ENCODE data around the gene ADGRV1. TPM values are rescaled to one million over a fixed set of nuclear protein-coding genes. Genes with fewer than 3 reads are reported as not detected.
A peak's percentile ranks its signal among the peaks of the same experiment; 100 is the strongest.

Gene ADGRV1
- polyA plus RNA-seq, 5 donors: 11.8 to 18.9 (median 15.5) TPM

DNA sequence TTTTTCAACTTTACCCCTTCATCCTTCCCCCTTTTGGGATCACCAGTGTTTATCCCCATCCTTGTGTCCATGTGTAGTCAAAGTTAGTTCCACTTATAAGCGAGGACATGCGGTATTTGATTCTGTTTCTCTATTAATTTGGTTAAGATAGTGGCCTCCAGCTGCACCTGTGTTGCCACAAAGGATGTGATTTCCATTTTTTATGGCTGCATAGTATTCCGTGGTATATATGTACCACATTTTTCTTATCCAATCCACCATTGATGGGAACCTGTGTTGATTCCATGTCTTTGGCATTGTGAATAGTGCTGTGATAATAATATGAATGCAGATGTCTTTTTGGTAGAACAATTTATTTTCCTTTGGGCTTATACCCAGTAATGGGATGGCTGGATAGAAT, 572.2 kb downstream of the ADGRV1 start:
- DNase-seq: no peak

DNA sequence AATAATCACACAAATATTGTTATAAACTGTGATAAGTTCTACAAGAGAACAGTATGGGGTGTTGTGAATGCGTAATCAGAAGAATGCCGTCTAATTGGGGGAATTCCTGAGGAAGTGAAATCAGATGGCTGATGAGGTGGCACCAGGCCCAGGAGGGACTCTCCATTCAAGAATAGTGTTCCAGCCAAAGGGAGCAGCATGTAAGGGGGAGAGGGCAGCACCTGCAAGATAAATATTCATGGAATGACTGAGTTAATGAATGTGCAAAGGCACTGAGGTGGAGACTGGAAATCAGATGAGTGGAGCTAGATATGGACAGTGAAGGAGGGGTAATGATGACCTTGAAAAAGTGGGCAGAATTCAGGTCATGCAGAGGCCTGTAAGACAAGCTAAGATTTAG, 574.0 kb downstream of the ADGRV1 start:
- DNase-seq: no peak

DNA sequence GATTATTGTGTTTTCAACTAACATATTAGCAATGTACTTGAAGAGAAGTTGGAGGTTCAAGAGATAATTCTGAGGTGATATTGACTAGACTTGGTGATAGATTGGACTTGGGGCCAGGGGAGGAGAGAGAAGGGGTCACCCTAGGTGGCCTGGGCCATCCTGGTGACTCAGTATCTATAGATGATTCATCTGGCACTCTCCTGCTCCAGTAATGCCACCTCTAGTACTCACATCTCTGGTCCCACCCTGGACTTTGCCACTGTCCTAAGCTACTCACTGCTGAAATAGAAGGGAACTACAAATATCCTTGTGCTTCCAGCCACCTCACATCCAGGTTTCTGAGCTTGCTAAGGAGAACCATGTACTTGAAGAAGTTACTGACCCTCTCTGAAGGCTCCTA, 574.6 kb downstream of the ADGRV1 start:
- no peak for DNase-seq

DNA sequence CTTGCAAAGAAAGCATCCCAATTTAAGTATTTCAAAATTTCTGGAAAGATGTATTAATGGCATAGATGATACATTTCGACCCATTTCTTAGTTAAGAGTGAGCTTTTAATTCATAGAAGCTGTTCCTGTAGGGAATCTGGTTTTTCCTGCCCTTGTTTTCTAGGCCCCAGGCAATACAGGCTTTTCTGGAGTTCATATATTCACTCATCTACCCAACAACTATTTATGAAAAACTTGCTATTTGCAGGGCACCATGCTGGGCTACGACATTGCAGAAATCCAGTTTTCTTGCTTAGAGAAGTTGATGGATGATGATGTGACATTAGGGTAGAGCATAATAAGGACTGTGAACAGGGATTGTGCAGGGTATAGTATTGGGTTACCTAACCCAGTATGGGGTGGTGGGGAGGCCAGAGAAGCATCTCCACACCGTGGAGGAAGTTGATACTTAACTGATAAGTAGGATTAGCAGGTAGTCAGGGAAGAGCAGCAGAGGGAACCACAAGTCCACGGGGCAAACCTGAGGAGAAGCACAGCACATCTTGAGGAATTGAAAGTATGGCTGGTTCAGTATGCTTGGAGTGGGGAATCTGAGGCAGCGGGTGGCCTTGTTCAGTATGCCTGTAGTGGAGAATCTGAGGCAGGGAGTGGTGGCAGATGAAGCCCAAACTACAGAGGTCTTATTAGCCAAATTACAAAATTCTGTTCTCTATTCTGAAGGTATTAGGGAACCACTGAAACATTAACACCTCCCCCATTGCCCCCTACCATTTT, 577.1 kb downstream of the ADGRV1 start:
- no peak for DNase-seq

DNA sequence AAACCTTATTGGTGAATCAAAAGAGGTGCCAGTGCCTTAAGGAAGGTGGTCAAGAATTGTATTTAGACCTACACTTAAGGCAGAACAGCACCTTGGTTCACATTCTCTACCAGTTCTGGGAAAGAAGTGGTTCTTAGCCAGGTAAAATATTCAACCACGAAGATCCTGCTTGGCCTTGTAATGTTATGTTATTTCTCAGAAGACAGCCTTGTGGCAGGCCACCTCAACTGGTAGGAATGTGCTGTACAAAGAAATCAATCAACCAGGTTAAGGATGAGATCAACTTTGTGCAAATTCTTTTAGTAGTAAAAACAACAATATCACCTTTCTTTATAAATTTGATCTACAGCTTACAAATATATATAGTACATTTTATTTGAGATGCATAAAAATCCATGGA, 577.7 kb downstream of the ADGRV1 start:
- no peak for DNase-seq

DNA sequence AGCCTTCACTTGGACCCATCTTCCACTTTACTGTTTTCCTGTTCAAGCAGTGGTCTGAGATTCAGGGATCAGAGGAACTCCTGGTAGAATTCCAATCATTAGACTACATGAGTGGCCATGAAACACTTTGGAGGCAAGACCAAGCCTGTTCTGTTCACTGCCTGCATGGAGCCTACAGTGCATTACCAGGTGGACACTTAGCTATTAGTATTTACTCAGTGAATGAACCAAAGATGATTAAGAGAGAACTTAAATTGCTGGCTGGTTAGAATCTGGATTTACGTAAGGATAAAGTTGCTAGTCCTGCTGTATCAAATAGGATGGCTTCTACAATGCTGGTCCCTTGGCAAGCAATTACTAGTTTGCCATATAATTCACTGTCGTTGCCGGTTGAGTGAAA, 579.0 kb downstream of the ADGRV1 start:
- no peak for DNase-seq

DNA sequence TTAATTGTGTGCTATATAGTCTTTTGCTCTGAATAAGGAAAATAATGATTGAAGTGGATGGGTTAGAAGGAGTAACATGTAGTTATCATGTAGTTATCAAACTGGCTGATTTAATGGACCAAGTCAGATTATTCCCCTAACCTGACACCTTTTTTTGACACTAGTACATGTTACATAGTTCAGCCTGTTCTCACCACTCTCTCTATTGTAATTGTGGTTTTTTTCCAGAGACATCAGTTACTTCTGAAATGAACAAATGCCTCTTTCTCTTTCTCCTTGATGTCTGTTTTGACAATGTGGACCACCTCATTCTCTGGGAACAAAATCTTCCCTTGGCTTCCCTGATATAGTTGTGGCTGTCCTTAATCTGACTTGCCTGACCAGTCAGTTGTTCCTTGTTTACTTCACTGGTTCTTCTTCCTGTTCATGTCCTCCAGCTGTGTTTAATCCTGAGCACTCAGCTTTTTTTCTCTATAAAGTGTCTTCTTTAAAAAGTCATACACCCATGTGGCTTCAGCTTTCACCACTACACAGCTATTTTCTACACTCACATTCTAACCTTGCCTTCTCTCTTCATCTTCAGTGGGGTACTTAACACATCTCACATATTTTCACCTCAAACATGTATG, 581.1 kb downstream of the ADGRV1 start:
- peak; percentile 47 to 64 for DNase-seq

DNA sequence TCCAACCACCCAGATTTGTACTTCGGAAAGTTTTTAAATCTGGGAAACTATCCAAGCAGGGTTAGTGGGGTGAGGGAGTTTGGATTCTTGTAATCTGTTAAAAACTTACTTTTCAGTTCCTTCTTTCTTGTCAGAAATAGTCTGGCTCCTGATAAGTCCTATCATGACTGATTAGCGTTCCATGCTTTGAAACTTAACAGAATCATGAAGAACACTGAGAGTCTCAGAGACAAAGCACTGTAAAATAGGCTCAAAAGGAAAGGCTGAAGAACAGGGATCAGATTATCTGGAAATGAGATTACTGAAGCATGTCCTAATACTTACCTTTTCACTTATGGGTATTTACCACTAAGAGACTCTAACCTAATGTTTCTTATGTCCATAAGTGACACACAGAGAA, 582.1 kb downstream of the ADGRV1 start:
- no peak for DNase-seq

DNA sequence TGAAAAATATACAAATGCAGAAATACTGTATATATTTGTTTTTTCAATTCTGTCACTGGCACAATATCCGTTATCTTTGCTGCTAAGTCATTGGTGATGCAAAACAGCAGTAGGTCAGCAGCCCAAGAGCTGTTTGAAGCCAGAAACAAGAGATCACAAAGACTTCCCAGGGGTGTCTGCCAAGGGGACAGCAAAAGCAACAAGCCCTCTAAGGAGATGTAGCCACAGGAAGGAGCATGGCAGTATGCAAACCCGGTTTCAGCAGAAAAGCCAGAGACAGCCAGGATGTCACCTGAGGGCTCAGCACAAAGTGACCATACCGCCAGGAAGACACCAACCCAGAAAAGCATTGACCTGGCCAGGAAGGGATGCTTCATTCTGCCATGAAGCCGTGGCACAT, 583.0 kb downstream of the ADGRV1 start:
- no peak for DNase-seq

DNA sequence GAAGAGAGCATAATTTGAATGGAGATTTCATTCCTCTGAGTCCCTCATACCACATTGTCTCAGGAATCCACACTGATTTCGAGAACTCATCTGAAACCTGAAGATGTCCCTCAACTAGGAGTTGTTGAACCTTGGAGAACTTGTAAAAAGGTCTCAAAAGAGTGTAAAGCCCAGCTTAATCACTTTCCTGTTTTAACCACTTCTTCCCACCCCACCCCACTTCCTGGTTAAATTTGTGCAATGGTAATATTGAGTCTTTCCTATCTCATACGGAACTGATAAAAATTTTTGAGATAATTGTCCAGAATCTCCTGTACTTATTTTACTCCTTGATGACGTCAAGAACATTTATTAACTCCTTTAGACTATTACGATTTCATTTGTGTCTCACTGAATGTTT, 583.8 kb downstream of the ADGRV1 start:
- no peak for DNase-seq

DNA sequence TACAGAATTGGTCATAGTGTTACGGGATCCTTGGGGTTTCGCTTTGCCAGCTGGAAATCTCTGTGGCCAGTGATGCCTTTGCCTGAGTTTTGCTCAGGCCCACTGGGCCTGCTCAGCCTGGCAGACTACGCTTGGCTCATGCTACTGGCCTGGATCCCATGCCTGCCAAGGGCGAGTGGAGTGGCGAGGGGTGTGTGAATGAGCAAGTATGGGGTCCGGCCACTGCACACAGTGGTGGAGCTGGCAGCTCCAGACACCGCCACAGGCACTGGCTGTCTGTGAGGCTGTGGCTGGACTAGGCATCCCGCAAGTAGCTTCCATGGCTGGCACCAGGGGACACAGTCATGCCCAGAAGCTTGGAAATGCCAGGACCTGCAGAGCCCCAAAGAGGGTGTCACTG, 584.2 kb downstream of the ADGRV1 start:
- DNase-seq: no peak

DNA sequence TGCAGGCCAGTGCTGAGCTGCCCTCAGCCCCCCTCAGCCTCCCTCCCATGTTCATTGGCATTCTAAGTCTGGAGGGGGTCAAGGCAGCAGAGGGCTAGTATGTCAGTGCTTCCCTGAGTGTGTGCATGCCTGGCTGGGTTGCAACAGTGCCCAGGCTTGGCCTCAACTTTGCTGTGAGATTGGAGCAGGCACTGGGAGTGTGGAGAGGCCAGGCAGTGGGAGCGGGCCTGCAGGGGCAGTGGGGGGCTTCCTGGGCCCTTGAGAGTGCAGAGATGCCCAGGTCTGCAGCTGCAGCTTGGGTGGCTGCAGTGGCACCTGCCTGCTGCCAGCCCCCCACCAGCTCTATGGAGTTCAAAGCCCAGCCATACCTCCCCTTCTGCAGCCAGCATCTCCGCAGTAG, 585.2 kb downstream of the ADGRV1 start:
- DNase-seq: no peak

DNA sequence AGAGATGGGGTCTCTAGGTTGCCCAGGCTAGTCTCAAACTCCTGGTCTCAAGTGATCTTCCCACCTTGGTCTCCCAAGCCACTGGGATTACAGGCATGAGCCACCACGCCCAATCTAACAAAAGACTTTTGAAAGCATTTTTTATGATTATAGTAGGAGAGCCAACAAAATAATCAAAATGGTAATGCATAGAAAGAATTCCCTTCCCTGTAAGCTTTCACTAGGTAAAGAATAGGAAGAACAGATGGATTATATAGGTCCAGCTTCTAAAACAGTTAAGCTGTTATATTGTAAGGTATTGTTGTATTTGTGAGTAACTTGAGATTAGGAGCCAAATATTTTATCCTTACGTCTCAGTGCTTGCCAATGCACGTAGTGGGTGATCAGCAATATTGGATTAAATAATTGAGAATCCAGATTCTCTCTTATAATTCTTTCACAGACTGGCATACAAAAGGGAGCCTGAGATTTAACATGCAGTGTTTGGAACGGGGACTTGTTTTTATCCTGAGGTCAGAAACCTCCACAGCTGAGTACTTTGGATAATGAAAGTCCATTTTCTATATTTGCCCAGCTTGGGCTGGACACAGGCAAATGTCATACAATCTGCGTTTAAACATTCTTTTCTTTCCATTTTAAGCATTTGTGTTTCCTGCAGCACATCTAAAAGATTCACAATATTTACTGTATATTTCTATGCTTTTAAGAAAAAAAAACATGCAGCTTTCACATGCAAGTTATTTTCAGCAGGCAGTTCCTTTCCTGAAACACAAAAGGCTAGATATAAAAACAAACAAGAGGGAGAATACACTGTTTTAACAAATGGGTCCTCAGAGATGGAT, 586.1 kb downstream of the ADGRV1 start:
- DNase-seq: no peak

DNA sequence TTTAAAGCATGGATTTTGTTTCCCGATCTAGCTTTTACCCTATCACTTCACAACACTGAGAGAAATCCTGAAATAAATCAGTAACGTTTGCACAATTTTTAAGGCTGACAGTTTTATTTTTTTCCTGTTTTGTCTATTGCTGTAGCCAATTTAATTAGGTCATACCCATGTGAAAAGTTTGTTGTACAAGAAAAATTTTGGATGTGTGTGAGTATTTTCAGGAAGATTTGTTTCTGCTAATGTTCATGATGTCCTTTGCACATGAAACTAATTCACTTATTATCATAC, 586.7 kb downstream of the ADGRV1 start:
- DNase-seq: no peak

DNA sequence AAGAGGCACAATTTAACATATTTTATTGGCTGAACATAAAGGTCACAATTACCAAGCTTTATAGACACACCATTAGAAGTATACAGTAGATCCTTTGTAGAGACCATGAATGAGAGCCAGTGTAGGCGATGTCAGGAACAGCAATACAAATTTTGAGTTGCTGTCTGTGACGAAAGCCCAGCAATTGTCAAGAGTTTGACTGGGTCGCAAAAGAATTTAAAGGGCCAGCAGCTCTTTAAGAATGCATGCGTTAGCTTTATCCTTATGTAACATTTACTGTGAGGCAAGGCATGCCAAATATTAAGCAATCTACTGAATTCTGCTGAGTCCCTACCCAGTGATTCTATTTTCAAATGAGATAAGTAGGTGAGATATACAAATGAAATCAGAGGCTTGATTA, 587.6 kb downstream of the ADGRV1 start:
- DNase-seq: peak; percentile 70 to 80

DNA sequence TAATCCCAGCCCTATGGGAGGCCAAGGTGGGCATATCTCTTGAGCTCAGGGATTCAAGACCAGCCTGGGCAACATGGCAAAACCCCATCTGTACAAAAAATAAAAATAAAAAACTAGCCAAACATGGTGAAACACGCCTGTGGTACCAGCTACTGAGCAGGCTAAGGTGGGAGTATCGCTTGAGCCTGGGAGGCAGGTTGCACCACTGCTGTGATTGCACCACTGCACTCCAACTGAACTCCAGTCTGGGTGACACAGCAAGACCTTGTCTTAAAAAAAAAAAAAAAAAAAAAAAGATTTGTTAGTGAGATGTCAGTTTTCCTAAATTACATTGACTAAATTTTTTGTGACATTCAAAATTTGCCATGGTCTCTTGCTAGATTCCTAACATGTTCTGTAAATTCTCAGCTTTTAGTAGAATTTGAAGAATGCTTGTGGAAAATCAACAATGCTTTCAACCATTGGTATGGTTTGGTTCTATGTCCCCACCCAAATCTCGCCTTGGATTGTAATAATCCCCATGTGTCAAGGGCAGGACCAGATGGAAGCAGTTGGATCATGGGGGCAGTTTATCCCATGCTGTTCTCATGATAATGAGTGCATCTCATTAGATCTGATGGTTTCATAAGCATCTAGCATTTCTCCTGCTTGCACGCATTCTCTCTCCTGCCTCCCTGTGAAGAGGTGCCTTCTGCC, 588.5 kb downstream of the ADGRV1 start:
- DNase-seq: no peak

DNA sequence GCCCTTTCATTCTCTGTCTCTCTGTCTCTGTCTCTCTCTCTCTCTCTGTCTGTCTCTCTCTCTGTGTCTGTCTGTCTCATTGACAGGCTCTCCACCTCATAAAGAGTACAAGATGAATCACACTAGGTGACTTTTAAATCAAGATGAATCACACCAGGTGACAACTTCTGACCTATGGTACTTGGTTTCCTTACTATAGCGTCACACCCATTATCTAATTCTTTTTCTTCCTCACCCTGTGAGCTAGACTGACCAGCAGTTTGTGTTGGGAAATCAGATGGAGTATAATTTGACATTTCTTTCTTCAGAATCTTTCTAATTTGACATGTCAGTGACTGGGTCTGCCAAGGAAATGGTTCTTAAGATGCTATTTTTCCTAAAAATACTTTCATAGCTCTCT, 591.6 kb downstream of the ADGRV1 start:
- no peak for DNase-seq

DNA sequence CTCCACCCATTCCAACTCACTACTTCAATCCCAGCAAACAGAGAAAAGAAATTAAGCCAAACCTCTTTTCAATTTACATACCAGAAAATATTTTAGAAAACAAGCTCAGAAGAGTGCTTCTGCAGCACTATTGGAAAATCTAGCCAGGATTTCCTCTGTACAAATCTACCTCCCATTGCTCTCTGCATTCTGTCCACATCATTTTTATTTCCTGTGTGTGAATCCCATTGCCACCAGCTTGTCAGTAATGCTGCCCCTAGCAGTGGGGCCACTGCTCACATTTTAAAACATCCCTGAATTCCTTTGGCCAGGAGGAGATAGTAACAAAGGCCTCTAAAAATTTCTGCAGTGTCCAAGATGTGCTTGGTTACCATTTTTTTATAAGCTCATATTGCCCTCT, 592.0 kb downstream of the ADGRV1 start:
- no peak for DNase-seq

DNA sequence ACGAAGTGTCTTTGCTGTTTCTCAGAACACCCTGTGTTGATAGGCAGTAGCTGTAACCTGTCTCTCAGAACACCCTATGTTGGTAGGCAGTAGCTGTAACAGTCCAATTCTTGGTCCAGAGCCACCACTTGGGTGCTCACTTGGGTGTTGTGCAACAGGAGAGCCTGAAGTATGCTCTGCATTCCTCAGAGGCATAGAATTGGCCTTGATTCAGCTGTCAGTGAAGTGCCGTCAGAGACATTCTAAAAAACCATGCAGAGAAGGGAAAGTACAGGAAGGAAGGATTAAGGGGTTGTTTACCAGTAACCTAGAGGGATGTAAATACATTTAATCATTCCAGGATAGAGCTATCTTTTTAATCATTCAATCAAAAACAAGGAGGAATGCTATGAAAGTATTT, 593.4 kb downstream of the ADGRV1 start:
- DNase-seq: peak; percentile 75 to 77

DNA sequence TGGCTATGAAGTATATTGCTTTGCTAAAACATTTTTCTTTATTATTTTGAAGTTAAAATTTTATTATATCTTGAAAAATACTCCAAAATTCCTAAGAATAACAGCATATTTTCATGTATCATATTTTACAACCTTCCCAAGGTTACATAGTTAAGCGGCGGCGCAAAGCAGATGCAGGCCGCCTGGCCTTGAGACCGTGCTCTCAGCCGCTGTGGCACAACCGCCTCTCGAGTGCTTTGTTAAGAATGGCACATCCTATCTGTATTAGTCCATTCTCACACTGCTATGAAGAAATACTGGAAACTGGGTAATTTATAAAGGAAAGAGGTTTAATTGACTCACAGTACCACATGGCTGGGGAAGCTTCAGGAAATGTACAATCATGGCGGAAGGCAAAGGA, 595.7 kb downstream of the ADGRV1 start:
- no peak for DNase-seq

DNA sequence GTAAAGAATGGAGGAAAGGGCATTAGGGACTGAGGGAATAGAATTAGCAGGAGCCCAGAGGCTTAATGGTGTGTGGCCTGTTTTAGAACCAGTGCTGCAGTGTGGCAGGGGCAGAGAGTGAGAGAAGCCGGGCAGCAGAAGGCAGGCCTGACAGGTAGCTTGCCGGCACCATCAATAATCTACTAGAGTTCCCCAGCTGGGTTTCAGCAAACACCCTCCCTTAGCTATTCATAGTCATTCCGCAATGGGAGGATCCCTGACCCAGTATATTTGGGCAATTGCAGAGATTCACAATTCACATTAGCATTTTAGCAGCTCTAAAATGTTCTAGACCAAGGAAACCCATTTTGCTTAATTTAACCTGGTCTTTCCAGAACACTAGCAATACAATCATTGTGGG, 596.7 kb downstream of the ADGRV1 start:
- no peak for DNase-seq

DNA sequence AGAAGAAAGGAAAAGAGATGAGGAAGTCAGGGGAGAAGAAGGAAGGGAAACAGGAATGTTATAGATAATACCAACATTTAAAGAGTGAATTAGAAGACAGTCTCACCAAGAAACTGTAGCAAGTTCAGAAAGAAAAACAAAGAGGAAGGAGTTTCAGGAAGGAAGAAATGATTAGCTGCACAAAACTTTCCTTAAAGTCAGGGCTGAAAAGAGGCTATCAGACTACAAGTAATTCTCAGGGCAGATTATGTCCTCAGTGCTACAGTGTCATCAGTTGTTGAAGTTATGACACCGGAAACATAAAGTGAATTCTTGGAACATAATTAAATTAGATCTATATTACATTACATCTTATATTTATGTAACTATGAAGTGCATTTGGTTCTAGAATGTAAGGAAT, 597.6 kb downstream of the ADGRV1 start:
- DNase-seq: no peak

DNA sequence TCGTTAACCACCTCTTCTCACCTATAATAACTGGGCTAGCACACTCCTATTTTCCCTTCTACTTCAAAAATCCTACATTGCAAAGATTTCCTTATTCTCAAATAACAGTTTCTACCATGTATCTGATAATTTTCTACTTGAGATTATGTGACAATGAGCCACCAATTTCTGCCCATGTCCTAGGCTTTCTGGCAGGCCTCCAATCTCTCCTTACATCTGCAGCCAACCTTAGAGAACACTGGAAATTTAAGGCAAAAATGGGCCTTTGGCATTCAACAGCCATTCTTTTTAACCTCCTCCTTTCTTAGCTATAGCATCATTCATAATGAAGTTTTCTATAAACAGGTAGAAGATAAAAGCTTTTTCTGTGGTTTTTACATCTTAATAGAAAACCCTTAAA, 599.4 kb downstream of the ADGRV1 start:
- no peak for DNase-seq
